CD4-positive, alpha-beta T cell treated with Interleukin-17A for 4 hours (primary cell): ENCODE results near the gene CTNNA2.

Source experiments
- DNase-seq: peaks from one replicate; pipeline ENCODE4 v3.0.0-alpha.2; 2020; ENCODE audit warnings: mixed read lengths

The CTNNA2 gene

GRCh38 chr2:80300954-80301353 lies 788.1 kb downstream of the CTNNA2 start:
- DNase-seq: no peak

DNA sequence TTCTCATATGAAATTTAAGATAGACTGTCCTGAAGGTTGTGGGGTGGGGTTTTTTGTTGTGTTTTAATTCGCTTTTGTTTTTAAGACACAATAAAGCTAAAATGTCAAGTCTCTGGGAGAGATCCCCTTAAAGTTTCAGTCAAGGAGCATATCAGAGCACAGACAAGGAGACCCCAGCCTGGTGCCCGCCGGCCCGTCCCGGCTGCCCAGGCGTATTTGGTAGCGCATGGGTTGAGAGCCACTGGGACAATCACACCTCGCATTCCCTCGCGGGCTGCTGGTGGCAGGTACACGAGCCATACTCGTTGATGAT lies 789.1 kb downstream of the CTNNA2 start:
- DNase-seq: no peak

DNA sequence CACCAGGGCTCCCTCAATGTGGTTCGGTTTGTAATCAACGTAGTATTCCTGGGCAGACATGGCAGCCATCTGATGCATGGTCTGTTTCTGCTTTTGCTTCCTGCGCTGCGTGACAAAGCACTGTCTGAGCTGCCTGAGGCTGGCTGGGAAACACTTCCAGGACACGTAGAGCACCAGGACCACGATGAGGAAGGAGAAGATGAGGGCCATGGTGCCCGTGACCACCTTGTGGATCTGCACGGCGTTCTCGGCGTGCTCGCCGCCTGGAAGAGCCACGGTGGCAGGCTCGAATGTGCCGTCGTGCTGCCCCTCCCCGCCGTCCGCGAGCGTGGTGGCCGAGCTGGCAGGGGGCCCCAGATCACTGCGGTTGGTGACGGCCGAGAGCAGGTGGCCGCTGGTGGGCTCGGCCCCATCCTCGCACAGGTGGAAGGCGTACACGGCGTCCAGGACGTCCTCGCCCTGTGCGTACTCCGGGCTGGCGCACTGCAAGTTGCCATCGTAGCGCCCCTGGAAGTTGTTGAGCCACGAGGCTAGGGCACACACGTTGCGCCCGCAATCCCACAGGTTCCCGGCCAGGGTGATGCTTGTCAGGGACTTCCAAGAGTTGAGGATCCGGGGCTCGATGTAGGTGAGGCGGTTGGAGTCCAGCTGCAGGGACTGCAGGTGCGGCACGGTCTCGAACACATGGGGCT lies 789.6 kb downstream of the CTNNA2 start:
- DNase-seq: no peak

DNA sequence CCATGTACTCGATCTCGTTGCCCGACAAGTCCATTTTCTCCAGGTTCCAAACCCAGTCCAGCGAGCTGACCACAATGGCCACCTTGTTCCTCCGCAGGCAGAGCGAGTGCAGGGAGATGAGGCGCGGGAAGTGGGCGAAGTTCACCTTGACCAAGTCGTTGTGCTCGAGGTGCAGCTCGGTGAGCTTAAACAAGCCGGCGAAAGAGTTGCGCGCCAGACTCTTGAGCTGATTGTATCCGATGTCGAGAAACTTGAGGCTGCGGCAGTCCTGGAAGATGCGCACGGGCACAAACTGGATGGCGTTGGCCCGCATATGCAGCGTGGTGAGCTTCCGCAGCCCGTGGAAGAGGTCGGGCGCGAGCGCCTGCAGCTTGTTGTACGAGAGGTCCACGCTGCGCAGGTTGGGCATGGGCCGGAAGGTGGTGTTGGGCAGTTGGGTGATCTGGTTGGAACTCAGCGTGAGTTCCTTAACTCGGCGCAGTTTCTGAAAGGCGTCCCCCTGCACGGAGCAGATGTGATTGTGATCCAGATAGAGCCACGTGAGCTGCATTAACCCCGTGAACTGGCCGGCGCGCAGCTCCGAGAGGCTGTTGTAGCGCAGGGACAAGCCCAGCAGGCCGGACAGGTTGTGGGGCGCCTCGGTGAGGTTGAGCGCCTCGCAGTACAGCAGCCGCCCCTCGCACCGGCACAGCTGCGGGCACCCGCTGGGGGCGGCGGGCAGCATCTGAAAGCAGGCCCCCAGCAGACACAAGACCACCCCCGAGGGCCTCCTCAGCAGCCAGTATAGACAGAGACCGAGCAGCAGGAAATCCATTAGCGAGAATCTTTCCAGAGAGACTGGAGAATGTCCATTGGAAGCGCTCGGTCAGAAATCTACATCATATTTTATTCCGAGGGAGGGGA lies 790.4 kb downstream of the CTNNA2 start:
- DNase-seq: no peak

DNA sequence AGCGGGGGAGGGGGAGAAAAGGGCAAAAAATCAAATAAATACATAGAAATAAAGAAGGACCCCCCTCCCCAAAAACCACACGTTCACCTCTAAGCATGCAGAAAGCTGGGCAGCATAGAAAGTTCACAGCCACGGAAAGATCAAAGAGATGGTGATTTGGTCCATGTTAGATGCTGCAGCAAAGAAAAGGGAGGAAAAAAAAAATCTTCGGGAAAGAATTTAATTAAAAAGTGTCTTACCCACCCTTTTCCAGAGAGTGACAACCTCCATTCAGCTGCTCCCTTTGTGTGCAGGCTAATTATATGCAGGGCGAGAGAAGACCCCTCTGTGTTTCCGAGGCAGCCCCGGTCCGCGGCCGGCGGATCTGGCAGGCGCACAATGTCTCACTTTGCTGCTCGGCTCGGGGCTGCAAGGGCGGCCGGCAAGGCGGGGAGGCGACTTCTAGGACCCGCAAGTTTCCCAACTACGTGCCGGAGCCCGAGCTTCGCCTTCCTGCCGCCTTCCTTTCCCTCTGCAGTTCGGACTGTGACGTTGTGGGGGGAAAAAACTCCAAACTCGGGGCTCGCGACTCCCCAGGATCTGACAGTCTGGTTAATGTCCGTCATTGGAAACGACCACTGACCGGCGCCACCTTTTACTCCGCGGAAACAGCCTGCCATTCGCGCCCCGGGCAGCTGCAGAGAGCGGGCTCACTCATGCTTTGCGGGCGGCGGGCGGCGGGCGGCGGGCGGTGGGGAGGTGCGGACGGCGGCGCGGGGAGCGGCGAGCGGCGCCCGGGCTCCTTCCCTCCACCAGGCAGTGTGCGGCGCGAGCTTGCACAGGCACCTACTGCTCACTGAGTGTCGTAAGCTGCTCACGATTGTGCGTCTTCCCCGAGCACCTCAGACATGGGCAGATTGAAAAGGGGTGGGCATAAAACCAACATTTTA lies 791.3 kb downstream of the CTNNA2 start, which contains the start of gene LRRTM1:
LRRTM1 (minus strand) TSS at position 844 of the 929 bp plus-strand sequence. CDS start 933 bp downstream, outside the sequence.
- no peak for DNase-seq

- DNase-seq: no peak
Observed at GRCh38 chr2:80311304-80311703, 798.5 kb downstream of the CTNNA2 start.

DNA sequence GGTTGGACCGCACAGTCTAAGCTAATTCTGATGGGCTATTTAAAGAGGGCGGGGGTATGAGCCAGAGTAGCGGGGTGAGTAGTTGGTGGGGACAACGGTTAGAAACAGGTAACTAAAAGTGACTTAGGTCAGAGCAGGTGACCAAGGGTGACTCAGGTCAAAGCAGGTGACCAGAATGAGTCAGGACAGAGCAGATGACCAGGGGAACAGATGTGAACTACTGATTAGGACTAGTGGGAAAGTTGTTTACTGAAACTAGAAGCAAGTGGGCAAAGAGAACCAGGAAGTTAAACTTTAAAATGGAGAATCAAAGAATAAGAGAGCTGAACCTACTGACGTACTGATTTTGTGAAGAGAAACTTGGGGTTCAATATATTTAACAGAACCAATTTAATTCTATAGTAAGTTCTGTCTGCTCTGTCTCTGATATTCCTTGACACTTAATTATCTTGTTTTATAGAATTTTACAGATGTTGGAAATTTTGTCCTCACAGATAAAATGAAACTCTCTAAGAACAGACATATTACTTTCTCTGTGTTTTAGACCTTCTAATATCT lies 799.5 kb downstream of the CTNNA2 start:
- DNase-seq: no peak

DNA sequence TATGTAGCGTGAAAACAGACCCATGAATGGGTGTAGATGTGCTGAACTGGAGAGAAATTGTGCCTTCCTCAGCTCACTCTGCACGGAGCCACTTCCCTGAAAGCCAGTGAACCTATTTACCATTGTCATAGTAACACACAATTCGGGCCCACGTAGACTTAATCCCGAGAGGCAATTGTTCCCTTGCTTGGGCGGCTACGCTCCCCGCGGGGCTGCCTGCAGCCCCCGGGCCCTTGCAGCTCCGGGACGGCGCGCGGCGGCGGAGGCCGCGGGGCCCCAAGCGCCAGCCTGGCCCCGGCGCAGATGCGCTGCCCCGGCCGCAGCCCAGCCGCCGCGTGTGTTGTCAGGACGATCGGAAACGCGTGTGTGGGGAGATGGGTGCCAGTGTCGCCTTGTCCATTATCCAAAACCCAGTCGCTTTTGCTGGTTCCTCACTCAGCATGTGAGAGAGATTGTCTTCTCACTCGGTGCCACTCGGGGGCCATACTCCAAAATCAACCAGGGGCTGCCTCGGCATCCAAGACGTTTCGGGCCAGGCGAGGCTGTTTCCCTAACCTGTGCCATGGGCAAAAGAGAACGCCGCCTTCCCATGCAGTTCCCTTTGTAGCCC lies 809.6 kb downstream of the CTNNA2 start:
- DNase-seq: no peak

GRCh38 chr2:80322958-80323357 lies 810.1 kb downstream of the CTNNA2 start:
- DNase-seq: no peak

DNA sequence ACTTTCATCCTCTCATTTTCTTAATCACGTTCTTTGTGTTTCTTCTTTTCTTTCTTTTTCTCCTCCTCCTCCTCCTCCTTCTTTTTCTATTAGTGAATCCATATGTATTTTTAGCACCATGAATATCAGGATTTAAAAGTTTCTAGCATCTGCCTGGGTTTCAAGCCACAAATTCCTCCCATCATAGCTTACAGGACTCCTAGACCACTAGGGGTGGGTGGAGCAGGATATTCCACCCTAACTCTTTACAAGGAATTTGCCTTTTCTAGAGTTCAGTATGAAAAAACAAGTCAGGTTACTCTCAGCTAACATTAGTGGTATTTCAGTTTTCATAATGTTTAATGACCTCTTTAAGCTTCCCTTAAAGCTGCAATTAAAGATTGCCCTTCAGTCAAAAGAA lies 810.8 kb downstream of the CTNNA2 start:
- no peak for DNase-seq

DNA sequence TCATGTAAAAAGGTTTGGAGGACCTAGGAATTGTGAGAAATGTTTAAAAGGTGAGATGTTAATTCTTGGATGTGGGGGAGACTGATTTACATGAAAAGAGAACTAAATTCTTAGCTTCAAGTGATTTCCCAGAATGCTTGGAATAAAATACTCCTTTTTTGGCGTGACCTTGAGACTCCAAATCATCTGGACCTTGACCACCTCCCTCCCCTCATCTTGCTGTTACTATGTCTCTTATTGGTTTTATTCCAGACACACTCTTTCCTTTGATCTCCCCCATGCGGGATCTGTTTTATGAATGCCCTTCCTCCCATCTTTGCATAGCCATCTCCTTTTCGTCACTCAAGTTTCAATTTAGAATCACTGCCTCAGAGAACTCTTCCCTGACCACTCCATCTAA lies 811.7 kb downstream of the CTNNA2 start:
- DNase-seq: no peak

- DNase-seq: no peak
Observed at GRCh38 chr2:80326214-80326613, 813.4 kb downstream of the CTNNA2 start.

GRCh38 chr2:80326861-80327260 lies 814.0 kb downstream of the CTNNA2 start:
- DNase-seq: no peak

- DNase-seq: no peak
Observed at GRCh38 chr2:80328159-80328571, 815.3 kb downstream of the CTNNA2 start.

DNA sequence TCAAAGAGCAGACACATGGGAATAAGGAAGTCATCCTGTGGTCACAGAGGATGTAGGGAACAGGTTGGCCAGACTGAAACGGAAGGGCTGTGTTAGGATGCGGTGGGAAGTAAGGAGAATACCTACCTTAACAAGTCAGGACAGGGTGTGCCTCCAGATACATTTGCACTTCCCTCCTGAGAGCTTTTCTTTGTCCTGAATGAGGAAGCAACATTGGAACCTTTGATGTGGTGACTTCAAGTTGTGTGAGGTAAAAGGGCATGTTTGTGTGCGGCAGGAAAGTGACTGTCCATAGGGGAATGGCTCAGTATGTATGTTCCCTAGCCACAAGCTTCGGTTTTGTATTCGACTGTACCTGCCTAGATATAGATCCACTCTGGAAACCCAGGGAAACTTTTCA lies 816.6 kb downstream of the CTNNA2 start:
- DNase-seq: no peak

- DNase-seq: no peak
Observed at GRCh38 chr2:80330527-80331450, 817.9 kb downstream of the CTNNA2 start.

GRCh38 chr2:80333886-80334285 lies 821.0 kb downstream of the CTNNA2 start:
- DNase-seq: no peak

DNA sequence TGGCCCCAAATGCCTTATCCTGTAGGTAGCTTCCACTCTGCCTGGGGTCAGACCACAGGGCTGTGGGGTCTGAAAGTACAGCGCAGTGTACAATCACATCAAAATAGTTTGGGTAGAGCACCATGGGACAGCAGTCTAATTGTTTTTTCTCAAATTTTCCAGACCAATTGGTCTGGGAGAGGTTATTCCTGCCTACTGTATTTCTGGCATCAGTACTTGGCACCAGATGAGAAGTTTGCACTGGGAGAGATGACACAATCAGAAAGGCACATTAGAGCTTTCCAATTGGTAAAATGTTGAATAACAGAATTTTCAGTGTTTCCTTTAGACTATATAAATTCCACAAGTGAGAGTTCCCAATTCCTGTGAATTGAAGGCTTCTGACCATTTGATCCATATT lies 822.6 kb downstream of the CTNNA2 start:
- no peak for DNase-seq

- no peak for DNase-seq
Observed at GRCh38 chr2:80338794-80339193, 825.9 kb downstream of the CTNNA2 start.

- DNase-seq: no peak
Observed at GRCh38 chr2:80340022-80340421, 827.2 kb downstream of the CTNNA2 start.

GRCh38 chr2:80348078-80348477 lies 835.2 kb downstream of the CTNNA2 start:
- DNase-seq: no peak
